GM23338 (cell line): ENCODE data around the gene PGC. TPM values are rescaled to one million over a fixed set of nuclear protein-coding genes. Genes with fewer than 3 reads are reported as not detected.

ENCODE experiments used
- ATAC-seq: fragments of 200-7000 bp; cut with Tn5 transposase; 3 replicates; pipeline ENCODE4 v1.9.1; 2020
- DNase-seq: peaks from one replicate; pipeline ENCODE4 v3.0.0-alpha.2; 2015; ENCODE audit warnings: low spot score
- H2AFZ ChIP-seq: fragments of 200-600 bp; sonication (generic); 2 replicates; pipeline ENCODE4 v1.8.0; 2016; ENCODE audit warnings: antibody characterized with exemption, mild to moderate bottlenecking, moderate library complexity
- H3F3A ChIP-seq: fragments of 200-600 bp; sonication (generic); replicated peaks from 2 replicates; pipeline ENCODE4 v1.8.0; 2017; ENCODE audit warnings: antibody characterized with exemption, mixed run types, low read depth
- H3K27ac ChIP-seq: fragments of 200-600 bp; sonication (generic); 2 replicates; pipeline ENCODE4 v1.6.1; 2016; ENCODE audit warnings: low read depth
- H3K27me3 ChIP-seq: fragments of 200-600 bp; sonication (generic); 2 replicates; pipeline ENCODE4 v1.8.0; 2016; ENCODE audit warnings: mild to moderate bottlenecking, mixed run types, moderate library complexity; ENCODE audit not compliant: insufficient read depth
- H3K36me3 ChIP-seq: fragments of 200-600 bp; sonication (generic); 2 replicates; pipeline ENCODE4 v1.8.0; 2016; ENCODE audit warnings: mild to moderate bottlenecking; ENCODE audit not compliant: insufficient read depth
- H3K4me1 ChIP-seq: fragments of 200-600 bp; sonication (generic); 2 replicates; pipeline ENCODE4 v1.8.0; 2016; ENCODE audit warnings: mild to moderate bottlenecking, moderate library complexity; ENCODE audit not compliant: insufficient read depth
- H3K4me2 ChIP-seq: fragments of 200-600 bp; sonication (generic); 2 replicates; pipeline ENCODE4 v1.7.1; 2017; ENCODE audit warnings: mixed run types
- H3K4me3 ChIP-seq: fragments of 200-600 bp; sonication (generic); 2 replicates; pipeline ENCODE4 v1.6.1; 2016; ENCODE audit warnings: mixed run types
- H3K79me2 ChIP-seq: fragments of 200-600 bp; sonication (generic); replicated peaks from 2 replicates; pipeline ENCODE4 v1.8.0; 2017; ENCODE audit warnings: mild to moderate bottlenecking; ENCODE audit not compliant: insufficient read depth
- H3K9me2 ChIP-seq: fragments of 200-600 bp; sonication (generic); 2 replicates; pipeline ENCODE4 v1.8.0; 2017; ENCODE audit not compliant: insufficient read depth
- H4K20me1 ChIP-seq: fragments of 200-600 bp; sonication (generic); replicated peaks from 2 replicates; pipeline ENCODE4 v1.8.0; 2017; ENCODE audit warnings: mild to moderate bottlenecking; ENCODE audit not compliant: insufficient read depth
- H3K27ac Mint-ChIP-seq: 2 replicates; pipeline ENCODE4 v1.8.0; 2020; ENCODE audit warnings: inconsistent platforms, mild to moderate bottlenecking, moderate library complexity, mixed read lengths
- H3K27me3 Mint-ChIP-seq: 3 replicates; pipeline ENCODE4 v1.8.0; 2022; ENCODE audit warnings: low read depth, mild to moderate bottlenecking, moderate library complexity, mixed read lengths, inconsistent platforms; ENCODE audit not compliant: insufficient read depth, poor library complexity
- H3K36me3 Mint-ChIP-seq: 3 replicates; pipeline ENCODE4 v1.8.0; 2021; ENCODE audit warnings: low read depth, mild to moderate bottlenecking, inconsistent platforms, moderate library complexity, mixed read lengths
- H3K4me1 Mint-ChIP-seq: 3 replicates; pipeline ENCODE4 v1.8.0; 2020; ENCODE audit warnings: mild to moderate bottlenecking, inconsistent platforms, mixed read lengths
- H3K4me3 Mint-ChIP-seq: 3 replicates; pipeline ENCODE4 v1.8.0; 2021; ENCODE audit warnings: moderate library complexity, mild to moderate bottlenecking, inconsistent platforms, mixed read lengths
- H3K9me3 Mint-ChIP-seq: 3 replicates; pipeline ENCODE4 v1.8.0; 2020; ENCODE audit warnings: moderate library complexity, mild to moderate bottlenecking, inconsistent platforms, mixed read lengths
- CREB1 ChIP-seq: fragments of 250-450 bp; sonication (Bioruptor Pico); IDR thresholded peaks from 2 replicates; pipeline ENCODE4 v1.5.0; 2020; ENCODE audit warnings: low read depth, mild to moderate bottlenecking, moderate library complexity
- CTCF ChIP-seq, 2 experiments: fragments of 200-600 bp in 1 of 2; sonication (generic) in 1 of 2; conservative IDR thresholded peaks; 2 replicates each; pipeline versions ENCODE4 v1.5.1 to v1.6.1; 2016 to 2017; ENCODE audit warnings: antibody characterized with exemption in 2 of 2, low read depth in 2 of 2, mild to moderate bottlenecking in 2 of 2, moderate library complexity in 1 of 2
- EZH2 ChIP-seq: fragments of 200-600 bp; sonication (generic); IDR thresholded peaks from one replicate; pipeline ENCODE4 v1.8.0; 2017; ENCODE audit warnings: antibody characterized with exemption, mild to moderate bottlenecking, low read depth; ENCODE audit not compliant: unreplicated experiment
- EZH2phosphoT487 ChIP-seq: fragments of 200-600 bp; sonication (generic); IDR thresholded peaks from one replicate; pipeline ENCODE4 v1.8.1; 2018; ENCODE audit warnings: antibody characterized with exemption; ENCODE audit not compliant: unreplicated experiment
- JUNB ChIP-seq: IDR thresholded peaks from one replicate; pipeline ENCODE4 v1.6.1; 2016; ENCODE audit warnings: antibody characterized with exemption; ENCODE audit not compliant: unreplicated experiment
- NANOG ChIP-seq: IDR thresholded peaks from 2 replicates; pipeline ENCODE4 v1.6.1; 2016; ENCODE audit warnings: antibody characterized with exemption, borderline replicate concordance
- POLR2AphosphoS5 ChIP-seq: IDR thresholded peaks from 2 replicates; pipeline ENCODE4 v1.6.1; 2016; ENCODE audit warnings: antibody characterized with exemption, low read depth
- REST ChIP-seq: IDR thresholded peaks from one replicate; pipeline ENCODE4 v1.6.1; 2018; ENCODE audit warnings: antibody characterized with exemption; ENCODE audit not compliant: unreplicated experiment
- STAT1 ChIP-seq: IDR thresholded peaks from one replicate; pipeline ENCODE4 v1.6.1; 2016; ENCODE audit warnings: antibody characterized with exemption; ENCODE audit not compliant: unreplicated experiment
- ZNF114 ChIP-seq: fragments of 250-450 bp; sonication (Bioruptor Pico); IDR thresholded peaks from 2 replicates; pipeline ENCODE4 v1.5.0; 2020; ENCODE audit warnings: mild to moderate bottlenecking, moderate library complexity
- ZNF331 ChIP-seq: fragments of 250-450 bp; sonication (Bioruptor Pico); IDR thresholded peaks from 2 replicates; pipeline ENCODE4 v1.5.0; 2020; ENCODE audit warnings: low read depth, mild to moderate bottlenecking, moderate library complexity
- polyA plus RNA-seq: library from polyadenylated mRNA; unstranded; fragments of >200 nt; fragmentation: Nextera tagmentation; extraction: Ambion mirVana; gene quantifications from 2 replicates; pipeline ENCODE4 v1.2.1, GENCODE V29; 2016
- total RNA-seq: library from RNA; depleted of rRNA; stranded (reverse); fragments of >200 nt; shearing (Covaris generic); gene quantifications from 2 replicates; pipeline ENCODE4 v1.2.3, GENCODE V29; 2014
- TF ChIP-seq, protein P1 (sequence below): IDR thresholded peaks from 2 replicates; pipeline ENCODE4 v1.6.1; 2016; ENCODE audit warnings: antibody characterized with exemption
- TF ChIP-seq, protein P2 (sequence below): fragments of 250-450 bp; sonication (Bioruptor Pico); IDR thresholded peaks from 2 replicates; pipeline ENCODE4 v1.5.0; 2020; ENCODE audit warnings: mild to moderate bottlenecking, moderate library complexity

The PGC gene
- total and polyA plus RNA-seq, 2 experiments from 2014 or later: not detected

DNA sequence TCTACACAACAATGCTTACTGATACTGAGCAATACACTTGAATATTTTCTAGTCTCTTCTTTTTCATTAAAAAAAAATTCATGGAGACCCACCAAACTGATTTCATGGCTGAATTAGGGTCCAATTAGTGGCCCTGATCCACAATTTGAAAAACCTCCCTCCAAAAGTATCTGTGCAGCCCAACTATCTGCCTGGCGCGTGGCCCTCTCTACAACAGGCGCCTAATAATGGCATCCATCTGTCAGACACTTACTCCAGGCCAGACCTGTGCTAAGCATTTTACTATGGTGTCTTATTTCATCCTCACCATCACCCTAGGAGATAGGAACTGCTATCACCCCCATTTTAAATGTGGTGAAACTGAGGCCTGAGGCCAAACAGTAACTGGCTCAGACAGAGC is 25.8 kb downstream of the PGC start:
- Mint-ChIP-seq H3K27me3 (peaks cover 3% of the 10 kb centered on the region), H3K4me3 (no peak overlapping the region), H3K36me3 (no peaks in the 10 kb centered on the region), H3K27ac (no peak overlapping the region), H3K4me1 (peaks cover 26% of the 10 kb centered on the region), H3K9me3 (no peaks in the 10 kb centered on the region)
- Histone ChIP-seq H3K27ac (no peak overlapping the region), H3K27me3 (no peaks in the 10 kb centered on the region), H2AFZ (no peak overlapping the region), H3K9me2 (no peaks in the 10 kb centered on the region), H3K4me3 (no peak overlapping the region), H3K4me2 (no peak overlapping the region), H4K20me1 (no peaks in the 10 kb centered on the region), H3F3A (no peaks in the 10 kb centered on the region), H3K4me1 (peaks cover 8% of the 10 kb centered on the region), H3K79me2 (no peaks in the 10 kb centered on the region), H3K36me3 (no peaks in the 10 kb centered on the region)
- DNase-seq (no peak), ATAC-seq (no peak)
- TF ChIP-seq JUNB (no peak), REST (no peak), EZH2 (no peak), CREB1 (CRISPR knock-in tag) (no peak), POLR2AphosphoS5 (no peak), ZNF331 (no peak), EZH2phosphoT487 (no peak), STAT1 (no peak), CTCF (conservative IDR thresholded peaks at IDR 0.05; ENCODE audit: low read depth in 2 of 2) (no peak), NANOG (no peak), ZNF114 (CRISPR knock-in tag) (no peak)
- TF ChIP-seq, protein P1, sequence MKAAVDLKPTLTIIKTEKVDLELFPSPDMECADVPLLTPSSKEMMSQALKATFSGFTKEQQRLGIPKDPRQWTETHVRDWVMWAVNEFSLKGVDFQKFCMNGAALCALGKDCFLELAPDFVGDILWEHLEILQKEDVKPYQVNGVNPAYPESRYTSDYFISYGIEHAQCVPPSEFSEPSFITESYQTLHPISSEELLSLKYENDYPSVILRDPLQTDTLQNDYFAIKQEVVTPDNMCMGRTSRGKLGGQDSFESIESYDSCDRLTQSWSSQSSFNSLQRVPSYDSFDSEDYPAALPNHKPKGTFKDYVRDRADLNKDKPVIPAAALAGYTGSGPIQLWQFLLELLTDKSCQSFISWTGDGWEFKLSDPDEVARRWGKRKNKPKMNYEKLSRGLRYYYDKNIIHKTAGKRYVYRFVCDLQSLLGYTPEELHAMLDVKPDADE: no peak
- TF ChIP-seq, protein P2, sequence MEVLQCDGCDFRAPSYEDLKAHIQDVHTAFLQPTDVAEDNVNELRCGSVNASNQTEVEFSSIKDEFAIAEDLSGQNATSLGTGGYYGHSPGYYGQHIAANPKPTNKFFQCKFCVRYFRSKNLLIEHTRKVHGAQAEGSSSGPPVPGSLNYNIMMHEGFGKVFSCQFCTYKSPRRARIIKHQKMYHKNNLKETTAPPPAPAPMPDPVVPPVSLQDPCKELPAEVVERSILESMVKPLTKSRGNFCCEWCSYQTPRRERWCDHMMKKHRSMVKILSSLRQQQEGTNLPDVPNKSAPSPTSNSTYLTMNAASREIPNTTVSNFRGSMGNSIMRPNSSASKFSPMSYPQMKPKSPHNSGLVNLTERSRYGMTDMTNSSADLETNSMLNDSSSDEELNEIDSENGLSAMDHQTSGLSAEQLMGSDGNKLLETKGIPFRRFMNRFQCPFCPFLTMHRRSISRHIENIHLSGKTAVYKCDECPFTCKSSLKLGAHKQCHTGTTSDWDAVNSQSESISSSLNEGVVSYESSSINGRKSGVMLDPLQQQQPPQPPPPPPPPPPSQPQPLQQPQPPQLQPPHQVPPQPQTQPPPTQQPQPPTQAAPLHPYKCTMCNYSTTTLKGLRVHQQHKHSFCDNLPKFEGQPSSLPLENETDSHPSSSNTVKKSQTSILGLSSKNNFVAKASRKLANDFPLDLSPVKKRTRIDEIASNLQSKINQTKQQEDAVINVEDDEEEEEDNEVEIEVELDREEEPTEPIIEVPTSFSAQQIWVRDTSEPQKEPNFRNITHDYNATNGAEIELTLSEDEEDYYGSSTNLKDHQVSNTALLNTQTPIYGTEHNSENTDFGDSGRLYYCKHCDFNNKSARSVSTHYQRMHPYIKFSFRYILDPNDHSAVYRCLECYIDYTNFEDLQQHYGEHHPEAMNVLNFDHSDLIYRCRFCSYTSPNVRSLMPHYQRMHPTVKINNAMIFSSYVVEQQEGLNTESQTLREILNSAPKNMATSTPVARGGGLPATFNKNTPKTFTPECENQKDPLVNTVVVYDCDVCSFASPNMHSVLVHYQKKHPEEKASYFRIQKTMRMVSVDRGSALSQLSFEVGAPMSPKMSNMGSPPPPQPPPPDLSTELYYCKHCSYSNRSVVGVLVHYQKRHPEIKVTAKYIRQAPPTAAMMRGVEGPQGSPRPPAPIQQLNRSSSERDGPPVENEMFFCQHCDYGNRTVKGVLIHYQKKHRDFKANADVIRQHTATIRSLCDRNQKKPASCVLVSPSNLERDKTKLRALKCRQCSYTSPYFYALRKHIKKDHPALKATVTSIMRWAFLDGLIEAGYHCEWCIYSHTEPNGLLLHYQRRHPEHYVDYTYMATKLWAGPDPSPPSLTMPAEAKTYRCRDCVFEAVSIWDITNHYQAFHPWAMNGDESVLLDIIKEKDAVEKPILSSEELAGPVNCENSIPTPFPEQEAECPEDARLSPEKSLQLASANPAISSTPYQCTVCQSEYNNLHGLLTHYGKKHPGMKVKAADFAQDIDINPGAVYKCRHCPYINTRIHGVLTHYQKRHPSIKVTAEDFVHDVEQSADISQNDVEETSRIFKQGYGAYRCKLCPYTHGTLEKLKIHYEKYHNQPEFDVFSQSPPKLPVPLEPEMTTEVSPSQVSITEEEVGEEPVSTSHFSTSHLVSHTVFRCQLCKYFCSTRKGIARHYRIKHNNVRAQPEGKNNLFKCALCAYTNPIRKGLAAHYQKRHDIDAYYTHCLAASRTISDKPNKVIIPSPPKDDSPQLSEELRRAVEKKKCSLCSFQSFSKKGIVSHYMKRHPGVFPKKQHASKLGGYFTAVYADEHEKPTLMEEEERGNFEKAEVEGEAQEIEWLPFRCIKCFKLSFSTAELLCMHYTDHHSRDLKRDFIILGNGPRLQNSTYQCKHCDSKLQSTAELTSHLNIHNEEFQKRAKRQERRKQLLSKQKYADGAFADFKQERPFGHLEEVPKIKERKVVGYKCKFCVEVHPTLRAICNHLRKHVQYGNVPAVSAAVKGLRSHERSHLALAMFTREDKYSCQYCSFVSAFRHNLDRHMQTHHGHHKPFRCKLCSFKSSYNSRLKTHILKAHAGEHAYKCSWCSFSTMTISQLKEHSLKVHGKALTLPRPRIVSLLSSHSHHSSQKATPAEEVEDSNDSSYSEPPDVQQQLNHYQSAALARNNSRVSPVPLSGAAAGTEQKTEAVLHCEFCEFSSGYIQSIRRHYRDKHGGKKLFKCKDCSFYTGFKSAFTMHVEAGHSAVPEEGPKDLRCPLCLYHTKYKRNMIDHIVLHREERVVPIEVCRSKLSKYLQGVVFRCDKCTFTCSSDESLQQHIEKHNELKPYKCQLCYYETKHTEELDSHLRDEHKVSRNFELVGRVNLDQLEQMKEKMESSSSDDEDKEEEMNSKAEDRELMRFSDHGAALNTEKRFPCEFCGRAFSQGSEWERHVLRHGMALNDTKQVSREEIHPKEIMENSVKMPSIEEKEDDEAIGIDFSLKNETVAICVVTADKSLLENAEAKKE (CRISPR knock-in tag): no peak
